NCI-H1694 (cell line): ENCODE data around the gene C19orf25.
A peak's percentile ranks its signal among the peaks of the same experiment; 100 is the strongest.
"Not testable (repeated sequence)": the region's sequence is repeated elsewhere in the genome, so short reads cannot be mapped to it uniquely, and the experiment has no call there.

Experiments
- DNase-seq: peaks from one replicate; lab custom pipeline; 2025; lab: John Stamatoyannopoulos, UW

C19orf25 gene

GRCh38 chr19:1478934-1479707 is at the start of gene C19orf25:
Gene C19orf25 (minus strand): TSS chr19:1479215. CDS start chr19:1478903, 312 bp downstream.
- peak; percentile 80 for DNase-seq

- DNase-seq: no peak
Observed at GRCh38 chr19:1527650-1528309, 48.8 kb upstream of the C19orf25 start.

GRCh38 chr19:1526979-1527649 is 48.1 kb upstream of the C19orf25 start:
- DNase-seq: no peak

GRCh38 chr19:1526066-1526778 is 47.2 kb upstream of the C19orf25 start:
- DNase-seq: no peak

- no peak for DNase-seq
Observed at GRCh38 chr19:1525343-1525742, 46.3 kb upstream of the C19orf25 start.

- no peak for DNase-seq
Observed at GRCh38 chr19:1524972-1525325, 45.9 kb upstream of the C19orf25 start.

GRCh38 chr19:1524287-1524971 is 45.4 kb upstream of the C19orf25 start:
- no peak for DNase-seq

GRCh38 chr19:1523412-1524286 is 44.6 kb upstream of the C19orf25 start, which contains the start of gene PLK5:
Gene PLK5 (plus strand): TSS chr19:1524077. CDS start chr19:1526997, 2,920 bp downstream.
- DNase-seq: no peak

- DNase-seq: no peak
Observed at GRCh38 chr19:1522838-1523237, 43.8 kb upstream of the C19orf25 start.

GRCh38 chr19:1522061-1522460 is 43.0 kb upstream of the C19orf25 start:
- no peak for DNase-seq

- no peak for DNase-seq
Observed at GRCh38 chr19:1521636-1522035, 42.6 kb upstream of the C19orf25 start.

- DNase-seq: no peak
Observed at GRCh38 chr19:1520203-1520780, 41.3 kb upstream of the C19orf25 start.

- DNase-seq: not testable (repeated sequence)
Observed at GRCh38 chr19:1519802-1520201, 40.8 kb upstream of the C19orf25 start.

GRCh38 chr19:1518471-1518870 is 39.5 kb upstream of the C19orf25 start:
- DNase-seq: no peak

GRCh38 chr19:1516395-1516753 is 37.4 kb upstream of the C19orf25 start:
- DNase-seq: no peak

GRCh38 chr19:1514986-1515721 is 36.1 kb upstream of the C19orf25 start:
- DNase-seq: no peak

GRCh38 chr19:1514295-1514661 is 35.3 kb upstream of the C19orf25 start:
- no peak for DNase-seq

- DNase-seq: no peak
Observed at GRCh38 chr19:1513499-1514294, 34.7 kb upstream of the C19orf25 start.
